ENCODE results near the gene UBE2E2.

Gene UBE2E2

DNA sequence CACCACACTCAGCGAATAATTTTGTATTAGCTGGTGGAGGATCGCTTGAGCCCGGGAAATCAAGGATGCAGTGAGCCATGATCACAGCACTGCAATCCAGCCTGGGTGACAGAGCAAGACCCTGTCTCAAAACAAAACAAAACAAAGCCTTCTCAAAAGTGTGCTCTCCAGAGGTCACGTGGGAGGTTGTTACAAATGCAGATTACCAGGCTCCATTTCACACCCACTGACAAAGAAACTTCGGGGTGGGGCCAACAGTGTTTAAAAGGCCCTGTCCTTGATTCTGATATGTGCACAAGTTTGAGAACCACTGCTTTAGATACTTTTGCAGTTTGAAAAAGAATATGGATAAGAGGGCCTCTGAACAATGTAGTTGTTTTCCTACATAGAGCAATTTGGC lies 80.5 kb downstream of the UBE2E2 start:
- no peak for DNase-seq

GRCh38 chr3:23288286-23288685 lies 85.2 kb downstream of the UBE2E2 start:
- DNase-seq: no peak

GRCh38 chr3:23288715-23289114 lies 85.6 kb downstream of the UBE2E2 start:
- DNase-seq: no peak

GRCh38 chr3:23292432-23292831 lies 89.3 kb downstream of the UBE2E2 start:
- DNase-seq: no peak

DNA sequence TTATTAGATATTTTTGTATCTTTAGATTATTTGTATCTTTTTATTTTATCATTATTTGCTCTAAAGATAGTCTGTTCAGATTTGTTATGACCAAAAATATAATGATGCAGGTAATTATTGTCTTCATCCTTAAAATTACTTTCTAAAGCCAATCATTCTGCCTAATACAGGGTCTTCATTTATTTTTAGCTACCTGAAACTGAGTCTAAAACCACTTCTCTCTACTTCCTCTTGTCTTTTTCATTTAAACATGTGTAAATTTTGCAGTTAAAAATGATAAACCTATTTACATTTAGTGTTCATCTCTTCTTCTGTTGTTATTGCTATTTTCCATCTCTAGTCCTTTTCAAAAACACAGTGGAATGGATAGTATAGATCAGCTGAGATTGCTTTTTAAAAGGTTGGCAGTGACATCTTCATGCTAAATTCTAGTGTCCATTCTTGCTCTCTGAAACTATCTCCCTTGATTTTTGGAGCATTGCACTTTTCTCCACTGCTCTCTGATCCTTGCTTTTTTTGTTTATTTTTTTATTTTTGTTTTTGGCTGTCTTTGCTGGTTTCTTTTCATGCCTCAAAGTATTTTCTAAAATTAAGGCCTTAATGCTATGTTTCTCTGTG lies 91.8 kb downstream of the UBE2E2 start:
- no peak for DNase-seq

- no peak for DNase-seq
Observed at GRCh38 chr3:23301819-23302218, 98.7 kb downstream of the UBE2E2 start.

DNA sequence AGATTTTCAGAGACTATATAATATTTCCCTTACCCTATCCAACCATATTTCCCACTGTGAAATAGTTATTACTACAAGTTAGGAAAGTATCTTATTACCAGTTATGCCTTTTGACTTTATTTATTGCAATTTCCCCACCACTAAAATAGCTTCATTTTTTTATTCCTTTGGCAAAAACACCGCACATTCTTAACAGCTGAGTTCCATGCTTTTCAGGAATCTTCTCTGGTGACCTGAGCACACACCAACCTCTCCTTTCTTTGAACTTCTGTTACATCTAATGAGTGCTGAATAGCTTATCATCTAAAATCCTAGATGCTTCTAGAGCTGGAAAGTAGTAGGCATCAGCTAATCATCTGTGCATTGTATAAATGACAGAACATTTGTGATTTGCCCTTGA lies 99.1 kb downstream of the UBE2E2 start:
- no peak for DNase-seq

DNA sequence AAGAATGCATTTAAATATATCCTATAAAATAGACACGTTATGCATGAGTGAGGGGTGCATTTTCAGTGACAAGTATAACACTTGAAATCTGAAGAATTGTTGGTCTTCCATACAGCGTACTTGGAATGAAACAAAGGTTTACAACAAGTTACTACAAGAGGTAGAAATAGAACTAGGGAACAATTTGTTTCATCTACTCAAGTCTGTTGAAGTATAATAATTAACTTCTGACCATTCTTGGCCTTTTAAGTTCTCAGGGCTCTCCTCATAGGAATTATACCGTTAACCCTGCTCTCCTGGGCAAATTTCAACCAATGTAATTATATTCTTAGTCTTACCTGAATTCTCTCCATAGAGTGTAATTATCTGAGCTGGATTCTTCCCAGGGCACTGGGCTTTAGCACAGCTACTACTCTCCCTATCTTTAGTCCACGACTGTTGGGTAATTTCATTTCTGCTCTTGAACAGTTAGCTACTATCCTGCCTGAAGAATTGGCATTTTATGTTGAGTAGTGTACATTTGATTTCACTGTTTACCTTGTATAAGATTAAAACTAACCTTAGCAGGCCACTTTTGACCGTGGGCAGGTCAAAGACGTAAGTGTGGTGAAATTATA lies 100.6 kb downstream of the UBE2E2 start:
- no peak for DNase-seq

- no peak for DNase-seq
Observed at GRCh38 chr3:23304424-23304823, 101.3 kb downstream of the UBE2E2 start.

DNA sequence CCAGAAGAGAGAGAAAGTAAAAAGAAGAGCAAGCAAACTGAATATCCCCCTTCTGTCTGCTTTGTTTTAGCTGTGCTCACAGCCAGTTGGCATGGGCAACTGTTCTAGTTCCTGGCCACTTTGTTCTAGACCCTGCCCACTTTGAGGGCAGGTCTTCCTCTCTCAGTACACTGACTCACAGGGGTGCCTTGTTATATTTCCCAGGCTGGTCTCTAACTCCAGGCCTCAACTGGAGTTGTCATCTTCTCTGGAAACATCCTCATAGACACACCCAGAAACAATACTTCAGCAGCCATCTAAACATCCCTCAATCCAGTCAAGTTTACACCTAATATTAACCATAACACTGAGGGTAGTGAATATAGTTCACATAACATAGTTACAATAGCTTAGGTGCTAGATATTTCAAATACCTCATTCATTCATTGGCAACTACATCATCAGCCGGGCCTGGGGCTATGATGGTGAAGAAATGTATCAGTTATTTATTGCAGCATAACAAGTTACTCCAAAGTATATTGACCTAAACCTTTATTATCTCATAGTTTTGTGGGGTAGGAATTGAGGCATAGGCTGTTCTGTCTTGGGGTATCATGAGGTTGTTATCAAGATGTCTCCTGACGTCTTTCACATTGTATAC lies 106.0 kb downstream of the UBE2E2 start:
- DNase-seq: no peak

GRCh38 chr3:23312866-23313265 lies 109.7 kb downstream of the UBE2E2 start:
- DNase-seq: no peak

GRCh38 chr3:23314981-23315762 lies 112.0 kb downstream of the UBE2E2 start:
- no peak for DNase-seq

- DNase-seq: no peak
Observed at GRCh38 chr3:23316924-23317323, 113.8 kb downstream of the UBE2E2 start.

- no peak for DNase-seq
Observed at GRCh38 chr3:23319366-23320312, 116.5 kb downstream of the UBE2E2 start.

GRCh38 chr3:23320586-23321570 lies 117.8 kb downstream of the UBE2E2 start:
- DNase-seq: no peak

- DNase-seq: no peak
Observed at GRCh38 chr3:23324745-23325144, 121.6 kb downstream of the UBE2E2 start.

DNA sequence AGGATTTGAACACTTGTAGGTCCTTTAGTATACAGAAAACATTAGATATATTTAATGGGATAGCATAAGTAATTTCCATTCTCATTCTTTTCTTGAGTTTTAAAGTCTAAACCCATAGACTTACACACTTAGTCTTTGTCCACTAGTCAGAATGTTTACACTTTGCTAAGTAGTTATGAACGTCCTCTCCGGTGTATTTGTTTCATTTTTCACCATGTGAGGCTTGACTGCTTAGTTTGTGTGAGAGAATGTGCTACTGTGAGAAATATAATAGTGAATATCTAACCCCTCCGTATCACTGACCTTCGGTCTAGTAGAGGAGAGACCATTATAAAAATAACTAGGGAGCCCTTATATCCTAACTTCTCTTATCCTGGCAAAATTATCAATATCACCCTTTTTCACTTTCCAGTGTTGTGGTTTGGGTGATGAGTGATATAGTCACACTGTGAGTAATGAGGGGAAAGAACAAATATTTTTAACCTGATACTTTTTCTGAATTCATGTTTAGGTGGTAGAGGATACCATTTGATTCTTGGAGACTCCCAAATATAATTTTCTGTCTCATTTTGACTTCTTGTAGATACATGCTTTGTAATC lies 122.4 kb downstream of the UBE2E2 start:
- no peak for DNase-seq

DNA sequence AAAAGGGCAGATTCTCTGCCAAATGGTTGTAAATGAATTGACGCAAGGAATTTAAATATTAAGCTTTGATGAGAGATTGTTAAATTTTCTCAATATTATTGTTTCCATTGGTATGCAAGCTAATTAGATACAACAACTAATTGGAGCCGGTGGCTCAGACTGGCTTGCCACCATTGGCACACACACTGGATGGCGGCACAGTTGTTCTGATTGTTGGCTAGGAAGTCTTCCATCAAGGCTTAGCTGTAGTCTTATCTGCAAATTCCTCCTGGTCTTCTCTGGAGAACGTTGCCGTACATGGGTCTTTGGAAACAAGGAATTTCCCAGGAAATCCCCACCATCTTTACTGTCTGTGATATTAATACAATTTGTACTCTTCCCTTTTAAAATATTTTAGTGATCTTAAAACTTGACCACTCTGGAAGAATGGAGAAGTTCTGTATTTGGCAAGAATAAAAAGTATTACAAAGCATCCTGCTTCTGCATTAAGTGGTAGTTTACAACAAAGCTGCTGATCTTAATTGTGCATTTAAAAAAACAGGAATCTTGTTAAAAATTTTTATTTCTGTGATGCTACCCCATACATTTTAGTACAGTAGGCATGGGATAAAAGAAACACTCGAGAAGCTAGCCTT lies 126.5 kb downstream of the UBE2E2 start:
- no peak for DNase-seq

- no peak for DNase-seq
Observed at GRCh38 chr3:23330568-23330967, 127.4 kb downstream of the UBE2E2 start.

Data from stimulated activated CD4-positive, alpha-beta T cell treated with anti-CD3 and anti-CD28 coated beads, Interleukin-4, amount 100 ng/mL, for 24 hours (primary cell).